ENCODE results near the gene COL23A1. TPM values are rescaled to one million over a fixed set of nuclear protein-coding genes. Genes with fewer than 3 reads are reported as not detected.

Gene COL23A1
- total RNA-seq, 4 donors from 2014 or later = 0.83 to 1.8 (median 1.5) TPM

GRCh38 chr5:178349075-178349511, 241.1 kb downstream of the COL23A1 start:
- no peaks in the 10 kb centered on the region for H3K36me3 ChIP-seq
- no peak overlapping the region for H3K4me3 ChIP-seq
- DNase-seq (ENCODE audit: extremely low spot score) = no peak
- intact Hi-C loops (cut with DNase I) = no loop called here
- H3K4me1 ChIP-seq = no peaks in the 10 kb centered on the region
- peaks cover 0 to 8% (median 0%) of the 10 kb centered on the region in 4 donors for H3K27me3 ChIP-seq
- H3K9me3 ChIP-seq = no peaks in the 10 kb centered on the region
- WGBS = 74% methylated on average over 12 of the region's 13 CpGs
- no peak overlapping the region for H3K27ac ChIP-seq (replicated peaks in 1 of 4)
- TF ChIP-seq POLR2A (IDR thresholded peaks at IDR 0.05; ENCODE audit: low read depth) (no peak), CTCF (IDR thresholded peaks at IDR 0.05) (no peak), EP300 (IDR thresholded peaks at IDR 0.05) (no peak)

GRCh38 chr5:178348356-178349074, 241.7 kb downstream of the COL23A1 start:
- Histone ChIP-seq H3K36me3 (no peaks in the 10 kb centered on the region), H3K9me3 (no peaks in the 10 kb centered on the region), H3K4me1 (no peaks in the 10 kb centered on the region), H3K27ac (replicated peaks in 1 of 4) (no peak overlapping the region), H3K4me3 (no peak overlapping the region), H3K27me3 (peaks cover 0 to 8% (median 0%) of the 10 kb centered on the region in 4 donors)
- intact Hi-C loops (cut with DNase I) = no loop called here
- 65% methylated on average over 12 of the region's 15 CpGs for WGBS
- no peak for DNase-seq (ENCODE audit: extremely low spot score)
- TF ChIP-seq POLR2A (IDR thresholded peaks at IDR 0.05; ENCODE audit: low read depth) = no peak
- no peak for TF ChIP-seq CTCF (IDR thresholded peaks at IDR 0.05)
- no peak for TF ChIP-seq EP300 (IDR thresholded peaks at IDR 0.05)
- TF ChIP-seq POLR2AphosphoS5 (IDR thresholded peaks at IDR 0.05) = no peak

GRCh38 chr5:178347956-178348355, 242.2 kb downstream of the COL23A1 start:
- Histone ChIP-seq H3K27me3 (peaks cover 0 to 8% (median 0%) of the 10 kb centered on the region in 4 donors), H3K36me3 (no peaks in the 10 kb centered on the region), H3K9me3 (no peaks in the 10 kb centered on the region), H3K4me3 (no peak overlapping the region), H3K4me1 (no peaks in the 10 kb centered on the region), H3K27ac (replicated peaks in 1 of 4) (no peak overlapping the region)
- TF ChIP-seq CTCF (IDR thresholded peaks at IDR 0.05) = no peak
- no peak for TF ChIP-seq POLR2AphosphoS5 (IDR thresholded peaks at IDR 0.05)
- no peak for TF ChIP-seq EP300 (IDR thresholded peaks at IDR 0.05)
- TF ChIP-seq POLR2A (IDR thresholded peaks at IDR 0.05; ENCODE audit: low read depth) = no peak
- intact Hi-C loops (cut with DNase I) = no loop called here
- WGBS = 89% methylated on average over 11 of the region's 11 CpGs
- no peak for DNase-seq (ENCODE audit: extremely low spot score)

- no peak overlapping the region for H3K27ac ChIP-seq (replicated peaks in 1 of 4)
- peaks cover 0 to 8% (median 0%) of the 10 kb centered on the region in 4 donors for H3K27me3 ChIP-seq
- H3K4me3 ChIP-seq = no peak overlapping the region
- no peaks in the 10 kb centered on the region for H3K9me3 ChIP-seq
- no peak for DNase-seq (ENCODE audit: extremely low spot score)
- H3K4me1 ChIP-seq = no peaks in the 10 kb centered on the region
- H3K36me3 ChIP-seq = no peaks in the 10 kb centered on the region
- TF ChIP-seq EP300 (IDR thresholded peaks at IDR 0.05) = no peak
- no peak for TF ChIP-seq POLR2AphosphoS5 (IDR thresholded peaks at IDR 0.05)
- TF ChIP-seq CTCF (IDR thresholded peaks at IDR 0.05) = no peak
- no peak for TF ChIP-seq POLR2A (IDR thresholded peaks at IDR 0.05; ENCODE audit: low read depth)
- intact Hi-C loops (cut with DNase I) = no loop called here
- 93% methylated on average over 19 of the region's 20 CpGs for WGBS
Observed at GRCh38 chr5:178346607-178347334, 243.4 kb downstream of the COL23A1 start.
